ENCODE data around the gene PNPLA2.

The PNPLA2 gene

GRCh38 chr11:831118-831864, 12.6 kb downstream of the PNPLA2 start:
- no peak for DNase-seq (ENCODE audit: low spot score)

- no peak for DNase-seq (ENCODE audit: low spot score)
Observed at GRCh38 chr11:831961-832528, 13.3 kb downstream of the PNPLA2 start.

GRCh38 chr11:832529-833113, 13.9 kb downstream of the PNPLA2 start, which contains the start of gene CD151:
Gene CD151 (plus strand): TSS chr11:832952. CDS start chr11:836070, 3,118 bp downstream.
- DNase-seq (ENCODE audit: low spot score), result no peak

GRCh38 chr11:833114-833791, 14.5 kb downstream of the PNPLA2 start:
- no peak for DNase-seq (ENCODE audit: low spot score)

- no peak for DNase-seq (ENCODE audit: low spot score)
Observed at GRCh38 chr11:833849-834311, 15.2 kb downstream of the PNPLA2 start.

- DNase-seq (ENCODE audit: low spot score), result peak; percentile 87
Observed at GRCh38 chr11:834371-835316, 15.9 kb downstream of the PNPLA2 start.

- DNase-seq (ENCODE audit: low spot score), result no peak
Observed at GRCh38 chr11:836274-836673, 17.6 kb downstream of the PNPLA2 start.

- no peak for DNase-seq (ENCODE audit: low spot score)
Observed at GRCh38 chr11:836700-837099, 18.0 kb downstream of the PNPLA2 start.

- no peak for DNase-seq (ENCODE audit: low spot score)
Observed at GRCh38 chr11:837189-837989, 18.7 kb downstream of the PNPLA2 start.

GRCh38 chr11:837990-838307, 19.2 kb downstream of the PNPLA2 start:
- no peak for DNase-seq (ENCODE audit: low spot score)

- DNase-seq (ENCODE audit: low spot score), result no peak
Observed at GRCh38 chr11:838441-839279, 19.9 kb downstream of the PNPLA2 start.

GRCh38 chr11:839280-839623, 20.5 kb downstream of the PNPLA2 start:
- no peak for DNase-seq (ENCODE audit: low spot score)

- no peak for DNase-seq (ENCODE audit: low spot score)
Observed at GRCh38 chr11:839875-840617, 21.3 kb downstream of the PNPLA2 start.

- DNase-seq (ENCODE audit: low spot score), result no peak
Observed at GRCh38 chr11:841981-842369, 23.3 kb downstream of the PNPLA2 start.

GRCh38 chr11:842370-843002, 23.8 kb downstream of the PNPLA2 start, which contains the start of the genes POLR2L and TSPAN4:
Gene POLR2L (minus strand): TSS chr11:842529. CDS start chr11:842508, 21 bp downstream.
Gene TSPAN4 (plus strand): TSS chr11:842852. CDS start chr11:850305, 7,453 bp downstream.
- DNase-seq (ENCODE audit: low spot score), result peak; percentile 81

- no peak for DNase-seq (ENCODE audit: low spot score)
Observed at GRCh38 chr11:843086-843734, 24.5 kb downstream of the PNPLA2 start.

GRCh38 chr11:843818-844692, 25.3 kb downstream of the PNPLA2 start:
- peak; percentile 88 for DNase-seq (ENCODE audit: low spot score)

Measured in kidney capillary endothelial cell (primary cell).